ENCODE data around the gene SGTA.
"Not testable (repeated sequence)": the region's sequence is repeated elsewhere in the genome, so short reads cannot be mapped to it uniquely, and the experiment has no call there.

SGTA gene

GRCh38 chr19:2782936-2783780 is at the start of gene SGTA:
SGTA (minus strand) TSS chr19:2783273; CDS start chr19:2769068, 14,205 bp downstream.
- DNase-seq (ENCODE audit: low read depth, low spot score), result peak; percentile 96

DNA sequence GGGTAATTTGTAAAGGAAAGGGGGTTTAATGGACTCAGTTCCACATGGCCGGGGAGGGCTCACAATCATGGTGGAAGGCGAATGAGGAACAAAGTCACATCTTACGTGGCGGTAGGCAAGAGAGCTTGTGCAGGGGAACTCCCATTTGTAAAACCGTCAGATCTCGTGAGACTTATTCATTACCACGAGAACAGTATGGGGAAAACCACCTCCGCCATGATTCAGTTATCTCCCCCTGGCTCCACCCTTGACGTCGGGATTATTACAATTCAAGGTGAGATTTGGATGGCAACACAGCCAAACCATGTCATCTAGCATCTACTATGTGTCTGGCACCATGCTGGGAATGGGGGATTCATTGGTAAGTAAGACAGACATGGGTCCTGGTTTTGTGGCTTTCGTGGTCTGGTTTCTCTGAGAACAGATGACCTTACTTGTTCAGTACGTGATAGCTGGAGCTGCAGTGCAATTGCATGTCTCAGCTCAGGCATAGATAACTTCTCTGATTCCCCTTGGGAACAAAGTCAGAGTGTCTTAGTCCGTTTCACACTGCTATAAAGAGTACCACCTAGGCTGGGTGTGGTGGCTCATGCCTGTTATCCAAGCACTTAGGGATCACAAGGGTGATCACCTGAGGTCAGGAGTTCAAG is 44.9 kb upstream of the SGTA start:
- DNase-seq (ENCODE audit: low read depth, low spot score), result no peak

- DNase-seq (ENCODE audit: low read depth, low spot score), result no peak
Observed at GRCh38 chr19:2827022-2827421, 43.9 kb upstream of the SGTA start.

DNA sequence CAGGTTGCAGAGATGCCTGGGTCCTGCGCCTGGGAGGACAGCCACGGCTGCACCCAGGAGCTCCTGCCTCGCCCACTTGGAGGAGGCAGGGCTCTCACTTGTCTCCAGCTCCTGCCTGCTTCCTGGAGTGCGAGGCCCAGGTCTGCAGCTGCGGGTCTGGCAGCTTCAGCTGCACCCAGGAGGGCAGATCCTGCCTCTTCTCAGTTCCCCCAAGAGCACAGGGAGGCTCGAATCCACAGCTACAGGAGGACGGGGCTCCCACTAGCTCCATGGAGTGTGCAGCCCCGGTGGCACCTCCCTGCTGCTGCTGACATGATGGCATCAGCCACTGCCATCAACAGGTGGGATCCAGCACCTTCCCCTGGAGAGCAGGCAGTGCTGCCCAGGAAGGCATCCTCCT is 41.1 kb upstream of the SGTA start:
- no peak for DNase-seq (ENCODE audit: low read depth, low spot score)

- no peak for DNase-seq (ENCODE audit: low read depth, low spot score)
Observed at GRCh38 chr19:2823646-2824045, 40.6 kb upstream of the SGTA start.

GRCh38 chr19:2822846-2823245 is 39.8 kb upstream of the SGTA start:
- no peak for DNase-seq (ENCODE audit: low read depth, low spot score)

DNA sequence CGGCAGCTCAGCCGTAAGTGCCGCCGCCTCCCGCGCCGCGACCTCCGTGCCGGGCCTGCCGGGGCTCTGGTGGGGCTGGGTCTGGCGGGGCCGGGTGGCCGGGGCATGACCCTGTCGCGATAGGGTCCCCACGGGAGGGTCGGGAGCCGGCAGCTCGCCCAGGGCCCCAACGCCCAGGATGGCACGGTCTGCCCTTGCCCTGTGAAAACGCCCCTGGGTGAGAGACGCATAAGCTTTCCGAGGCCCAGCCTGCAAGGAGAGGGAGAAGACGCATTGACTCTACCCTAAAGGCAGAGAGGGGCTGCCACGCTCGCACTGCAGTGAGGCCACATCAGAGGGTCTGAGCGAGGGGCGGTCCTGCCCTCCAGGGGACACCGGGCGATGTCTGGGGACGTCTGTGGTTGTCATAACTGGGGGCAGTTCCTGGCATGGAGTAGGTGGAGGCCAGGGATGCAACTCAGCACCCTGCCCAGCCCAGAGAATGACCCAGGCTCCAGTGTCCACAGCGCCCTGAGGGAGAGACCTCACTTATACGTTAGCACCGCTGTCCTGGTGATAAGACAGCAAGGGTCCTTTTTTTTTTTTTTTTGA is 37.1 kb upstream of the SGTA start:
- DNase-seq (ENCODE audit: low read depth, low spot score), result no peak

- peak; percentile 87 for DNase-seq (ENCODE audit: low read depth, low spot score)
Observed at GRCh38 chr19:2819540-2820111, 36.6 kb upstream of the SGTA start, which contains the start of gene ZNF554. ZNF554 (plus strand) TSS chr19:2819868; CDS start chr19:2820072, 204 bp downstream.

DNA sequence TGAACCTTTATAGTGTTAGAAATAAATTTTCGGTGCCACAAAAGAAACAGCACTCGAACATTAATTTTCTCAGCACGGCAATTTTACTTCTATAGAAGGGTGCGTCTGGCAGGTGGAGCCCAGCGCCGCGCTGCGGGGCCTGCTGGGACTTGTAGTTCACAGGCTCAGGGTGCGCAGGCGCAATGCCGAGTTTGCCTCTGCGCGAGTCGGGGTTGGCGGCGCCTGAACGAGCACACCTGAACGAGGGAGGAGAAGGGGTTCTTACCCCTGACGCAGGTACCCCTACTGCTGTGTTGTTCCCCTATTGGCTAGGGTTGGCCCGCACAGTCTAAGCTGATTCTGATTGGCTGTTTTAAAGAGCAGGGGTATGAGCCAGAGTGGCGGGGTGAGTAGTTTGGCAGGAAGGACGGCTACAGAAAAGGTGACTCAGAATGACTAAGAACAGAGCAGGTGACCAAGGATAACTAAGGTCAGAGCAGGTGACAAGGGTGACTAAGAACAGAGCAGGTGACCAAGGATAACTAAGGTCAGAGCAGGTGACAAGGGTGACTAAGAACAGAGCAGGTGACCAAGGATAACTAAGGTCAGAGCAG is 34.3 kb upstream of the SGTA start:
- not testable (repeated sequence) for DNase-seq (ENCODE audit: low read depth, low spot score)

- DNase-seq (ENCODE audit: low read depth, low spot score), result no peak
Observed at GRCh38 chr19:2816641-2817040, 33.6 kb upstream of the SGTA start.

DNA sequence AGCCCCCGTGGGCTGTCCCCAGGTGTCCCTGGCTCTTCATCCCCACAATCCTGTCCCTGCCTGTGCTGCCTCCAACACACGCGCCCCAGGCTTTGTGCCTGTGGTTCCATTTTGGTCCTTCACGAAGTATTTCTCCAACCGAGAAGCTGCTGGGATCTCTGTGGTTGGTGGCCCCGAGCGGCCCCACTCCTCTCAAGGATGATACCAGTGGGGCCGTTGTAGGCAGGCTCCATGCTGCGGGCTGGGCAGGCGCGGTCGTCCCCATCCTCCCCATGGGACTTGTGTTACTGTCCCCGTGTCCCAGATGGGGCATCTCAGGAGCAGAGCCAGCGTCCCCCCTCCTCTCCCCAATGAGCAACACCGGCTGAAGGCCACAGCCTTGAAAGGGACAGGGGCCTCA is 32.9 kb upstream of the SGTA start:
- DNase-seq (ENCODE audit: low read depth, low spot score), result no peak

DNA sequence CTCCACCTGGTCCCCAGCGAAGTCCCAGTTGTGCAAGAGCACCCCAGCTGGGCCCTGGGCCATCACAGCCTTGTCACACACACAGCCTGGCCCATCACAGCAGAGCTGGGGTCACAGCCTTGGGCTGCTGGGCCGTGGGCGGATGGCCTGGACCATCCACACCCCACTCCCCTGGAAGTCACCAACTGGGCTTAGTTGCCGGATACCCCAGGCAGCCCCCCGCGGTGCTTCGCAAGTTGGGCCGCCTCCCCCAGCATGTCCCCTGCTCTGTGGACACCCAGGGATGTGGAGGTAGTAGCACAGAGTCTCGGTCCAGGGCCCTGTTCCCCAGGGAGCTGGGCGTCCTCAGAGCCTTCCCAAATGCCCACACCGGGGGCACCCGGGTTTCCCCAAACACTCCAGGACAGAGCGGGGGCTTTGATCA is 32.1 kb upstream of the SGTA start:
- DNase-seq (ENCODE audit: low read depth, low spot score), result no peak

DNA sequence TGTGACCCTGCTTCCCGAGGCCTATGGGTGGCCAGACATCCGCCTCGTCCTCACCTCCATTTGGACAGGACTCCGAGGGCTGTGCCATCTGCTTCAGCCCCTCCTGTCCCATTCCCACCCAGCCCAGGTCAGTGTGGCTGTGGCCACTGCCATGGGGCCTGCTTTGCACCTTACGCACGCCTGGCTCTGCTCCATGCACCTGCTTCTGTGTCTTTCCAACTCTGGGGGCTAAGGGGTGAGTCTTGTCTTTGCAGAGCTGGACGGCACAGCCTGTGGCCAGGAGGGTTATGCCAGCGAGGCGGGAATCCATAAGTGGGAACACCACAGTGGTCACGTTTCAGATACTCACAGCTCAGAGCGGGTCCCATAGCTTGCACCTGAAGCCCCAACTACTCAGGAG is 31.4 kb upstream of the SGTA start:
- no peak for DNase-seq (ENCODE audit: low read depth, low spot score)

- DNase-seq (ENCODE audit: low read depth, low spot score), result no peak
Observed at GRCh38 chr19:2813235-2814160, 30.4 kb upstream of the SGTA start.

DNA sequence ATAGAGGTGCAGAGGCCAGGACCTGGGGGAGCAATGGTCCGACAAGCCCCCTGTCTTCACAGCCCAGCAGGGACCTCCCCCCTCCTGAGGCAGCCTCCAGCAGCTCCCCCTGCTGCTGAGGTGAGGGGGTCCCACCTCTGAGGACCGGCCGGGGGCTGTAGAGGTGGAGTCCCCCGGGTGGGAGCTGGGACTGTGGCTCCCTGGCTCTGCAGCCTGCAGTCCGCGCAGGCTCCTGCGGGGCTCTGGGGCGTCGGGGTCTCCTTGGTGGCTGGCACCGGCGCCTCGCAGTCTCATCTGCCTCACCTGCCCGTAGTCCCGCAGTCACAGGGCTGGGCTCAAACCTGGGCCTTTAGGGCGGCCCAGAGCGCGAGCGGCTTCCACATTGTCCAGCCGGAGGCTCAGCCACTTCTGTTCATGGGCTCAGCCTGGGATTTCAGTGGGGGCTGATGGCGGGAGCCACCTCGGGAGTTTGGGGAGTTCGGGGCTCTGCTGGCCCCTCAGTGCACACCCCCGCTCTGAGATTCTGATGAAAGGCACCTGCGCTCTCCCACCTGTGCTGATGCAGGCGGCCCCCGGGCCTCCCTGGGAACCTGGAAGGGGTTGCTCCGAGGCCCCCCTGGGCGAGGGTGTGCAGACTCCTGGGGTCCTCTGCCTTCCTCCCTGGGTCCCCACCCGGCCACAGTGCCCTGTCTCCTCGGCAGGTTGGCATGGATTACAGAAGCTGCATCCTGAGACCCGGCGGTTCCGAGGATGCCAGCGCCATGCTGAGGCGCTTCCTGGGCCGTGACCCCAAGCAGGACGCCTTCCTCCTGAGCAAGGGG is 29.6 kb upstream of the SGTA start:
- no peak for DNase-seq (ENCODE audit: low read depth, low spot score)

GRCh38 chr19:2811735-2812413 is 28.8 kb upstream of the SGTA start:
- no peak for DNase-seq (ENCODE audit: low read depth, low spot score)

DNA sequence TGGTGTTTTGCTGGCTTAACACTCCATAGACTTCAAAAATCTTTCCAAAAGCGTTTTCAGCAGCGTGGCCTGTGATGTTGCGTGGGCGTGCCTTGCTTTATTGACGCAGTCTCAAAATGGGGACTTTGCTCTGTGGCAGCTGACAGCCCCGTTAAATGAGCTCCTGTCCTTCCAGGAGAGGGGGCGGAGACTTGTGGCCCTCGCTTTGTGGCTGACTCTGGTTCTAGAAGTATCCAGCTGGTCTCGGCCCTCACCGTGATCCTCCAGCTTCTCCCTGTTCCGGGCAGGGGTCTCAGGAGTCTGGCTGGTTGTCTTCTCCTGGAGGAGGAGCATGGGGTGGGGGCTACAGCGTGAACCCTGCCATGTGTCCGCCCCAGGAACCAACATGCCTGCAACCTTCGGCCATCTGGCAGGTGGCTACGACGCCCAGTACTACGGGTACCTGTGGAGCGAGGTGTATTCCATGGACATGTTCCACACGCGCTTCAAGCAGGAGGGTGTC is 28.2 kb upstream of the SGTA start:
- no peak for DNase-seq (ENCODE audit: low read depth, low spot score)

- DNase-seq (ENCODE audit: low read depth, low spot score), result no peak
Observed at GRCh38 chr19:2810141-2811091, 27.3 kb upstream of the SGTA start.
